TTC549 (cell line): Measurements from ENCODE around the gene TMED5.

Source experiments
- FAIRE-seq: peaks from 2 replicates; lab custom pipeline; 2012; peaks lifted over from hg19 to GRCh38; lab: Jason Lieb, UNC

The TMED5 gene

GRCh38 chr1:93120614-93121013 is 59.6 kb downstream of the TMED5 start:
- no peak for FAIRE-seq

GRCh38 chr1:93114391-93114790 is 65.8 kb downstream of the TMED5 start:
- no peak for FAIRE-seq

- no peak for FAIRE-seq
Measured at GRCh38 chr1:93113127-93113526, 67.1 kb downstream of the TMED5 start.

- no peak for FAIRE-seq
Measured at GRCh38 chr1:93111561-93111960, 68.7 kb downstream of the TMED5 start.

GRCh38 chr1:93111065-93111464 is 69.1 kb downstream of the TMED5 start:
- no peak for FAIRE-seq

- no peak for FAIRE-seq
Measured at GRCh38 chr1:93109578-93109977, 70.6 kb downstream of the TMED5 start.

GRCh38 chr1:93108335-93108734 is 71.9 kb downstream of the TMED5 start:
- FAIRE-seq: no peak

GRCh38 chr1:93107395-93107794 is 72.8 kb downstream of the TMED5 start:
- no peak for FAIRE-seq

- FAIRE-seq: no peak
Measured at GRCh38 chr1:93106226-93106625, 74.0 kb downstream of the TMED5 start.

GRCh38 chr1:93102142-93102541 is 78.1 kb downstream of the TMED5 start:
- FAIRE-seq: no peak
